Skeletal muscle satellite cell (primary cell): Measurements from ENCODE around the gene FGD3.
A peak's percentile ranks its signal among the peaks of the same experiment; 100 is the strongest.

ENCODE experiments used
- H3K27me3 ChIP-seq: 2 replicates; pipeline ENCODE4 v1.7.0; 2013; ENCODE audit warnings: low read length; ENCODE audit not compliant: control insufficient read depth, insufficient read depth
- H3K36me3 ChIP-seq: 2 replicates; pipeline ENCODE4 v1.7.0; 2013; ENCODE audit warnings: mild to moderate bottlenecking, control low read depth, low read length; ENCODE audit not compliant: insufficient read depth
- H3K4me1 ChIP-seq: 2 replicates; pipeline ENCODE4 v1.7.0; 2013; ENCODE audit warnings: low read length; ENCODE audit not compliant: control insufficient read depth, insufficient read depth
- H3K4me2 ChIP-seq: 2 replicates; pipeline ENCODE4 v1.7.0; 2013; ENCODE audit warnings: mild to moderate bottlenecking, low read length
- H3K4me3 ChIP-seq: 2 replicates; pipeline ENCODE4 v1.7.0; 2013; ENCODE audit warnings: low read length
- H3K9ac ChIP-seq: 2 replicates; pipeline ENCODE4 v1.7.0; 2013; ENCODE audit warnings: mild to moderate bottlenecking, low read depth, low read length, moderate library complexity
- H3K9me3 ChIP-seq: replicated peaks from 2 replicates; pipeline ENCODE4 v1.7.0; 2013; ENCODE audit warnings: mild to moderate bottlenecking, control low read depth, low read length

The FGD3 gene

DNA sequence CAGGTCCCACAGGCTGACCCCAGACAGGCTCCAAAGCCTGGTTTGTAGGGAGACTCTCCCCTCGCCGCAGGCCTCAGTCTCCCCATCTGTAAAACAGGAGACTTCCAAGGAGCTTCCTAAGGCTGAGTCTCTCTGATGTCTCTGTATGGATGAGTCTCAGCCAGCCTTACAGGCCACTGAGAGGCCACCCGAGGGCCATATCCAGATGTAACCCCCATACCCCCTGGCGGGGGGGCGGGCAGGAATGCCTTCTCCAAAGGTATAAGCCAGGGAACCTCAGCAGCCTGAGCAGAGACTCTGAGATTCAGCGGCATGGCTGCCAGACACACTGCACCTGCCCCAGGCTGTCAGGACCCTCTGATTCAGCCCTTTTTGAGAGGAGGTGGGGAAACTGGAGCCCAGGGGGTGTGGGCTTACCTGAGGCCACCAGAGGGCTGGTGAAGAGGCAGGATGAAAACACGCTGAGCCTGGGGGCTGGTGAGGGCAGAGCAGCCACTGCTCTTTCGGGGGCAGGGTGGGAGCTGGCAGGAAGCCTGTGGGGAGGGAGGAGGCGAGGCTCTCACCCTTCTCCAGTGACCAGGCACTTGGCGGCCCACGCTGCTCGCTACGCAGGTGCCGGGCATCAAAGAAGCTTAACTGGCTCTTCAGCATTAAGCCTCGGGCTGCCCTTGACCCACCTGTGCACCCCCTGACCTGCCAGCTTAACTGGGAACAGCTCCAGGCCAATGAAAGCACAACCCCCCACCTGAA is 105.6 kb downstream of the FGD3 start:
- no peak overlapping the region for H3K9ac ChIP-seq
- H3K4me1 ChIP-seq: no peaks in the 10 kb centered on the region

DNA sequence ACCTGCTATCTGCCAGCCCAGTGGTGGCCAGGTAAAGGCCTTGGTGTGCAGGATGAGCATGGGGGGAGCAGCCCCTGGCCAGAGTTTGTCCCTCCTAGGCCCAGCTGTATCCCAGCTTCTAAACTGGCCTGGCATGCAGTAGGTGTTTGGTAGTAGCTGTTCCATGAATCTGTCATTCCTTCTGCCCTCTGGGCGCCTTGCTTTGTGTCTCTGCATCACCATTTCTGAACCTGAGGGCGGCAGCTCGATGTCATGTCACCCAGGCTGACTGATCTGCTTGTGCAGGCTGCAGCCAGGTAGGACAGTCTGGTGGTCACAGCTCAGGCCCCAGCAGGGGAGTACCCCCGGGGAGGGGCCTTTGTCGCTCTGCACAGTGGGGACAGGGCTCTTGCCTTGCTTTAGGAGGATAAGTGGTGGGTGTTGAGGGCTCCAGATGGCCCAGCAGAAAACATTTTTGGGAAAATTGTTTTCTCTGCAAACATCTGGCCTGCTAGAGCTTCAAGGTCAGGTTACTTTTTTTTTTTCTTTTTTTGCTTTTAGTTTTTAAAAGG is 106.5 kb downstream of the FGD3 start:
- Histone ChIP-seq H3K9ac (no peak overlapping the region), H3K4me2 (no peak overlapping the region), H3K27me3 (peaks cover 17% of the 10 kb centered on the region), H3K4me3 (no peak overlapping the region), H3K4me1 (no peaks in the 10 kb centered on the region), H3K36me3 (no peaks in the 10 kb centered on the region), H3K9me3 (no peaks in the 10 kb centered on the region)

More for the DNA sequence above, 105.6 kb downstream of the FGD3 start:
- H3K36me3 ChIP-seq: no peaks in the 10 kb centered on the region
- peaks cover 17% of the 10 kb centered on the region for H3K27me3 ChIP-seq
- H3K9me3 ChIP-seq: no peaks in the 10 kb centered on the region
- no peak overlapping the region for H3K4me3 ChIP-seq
- no peak overlapping the region for H3K4me2 ChIP-seq

DNA sequence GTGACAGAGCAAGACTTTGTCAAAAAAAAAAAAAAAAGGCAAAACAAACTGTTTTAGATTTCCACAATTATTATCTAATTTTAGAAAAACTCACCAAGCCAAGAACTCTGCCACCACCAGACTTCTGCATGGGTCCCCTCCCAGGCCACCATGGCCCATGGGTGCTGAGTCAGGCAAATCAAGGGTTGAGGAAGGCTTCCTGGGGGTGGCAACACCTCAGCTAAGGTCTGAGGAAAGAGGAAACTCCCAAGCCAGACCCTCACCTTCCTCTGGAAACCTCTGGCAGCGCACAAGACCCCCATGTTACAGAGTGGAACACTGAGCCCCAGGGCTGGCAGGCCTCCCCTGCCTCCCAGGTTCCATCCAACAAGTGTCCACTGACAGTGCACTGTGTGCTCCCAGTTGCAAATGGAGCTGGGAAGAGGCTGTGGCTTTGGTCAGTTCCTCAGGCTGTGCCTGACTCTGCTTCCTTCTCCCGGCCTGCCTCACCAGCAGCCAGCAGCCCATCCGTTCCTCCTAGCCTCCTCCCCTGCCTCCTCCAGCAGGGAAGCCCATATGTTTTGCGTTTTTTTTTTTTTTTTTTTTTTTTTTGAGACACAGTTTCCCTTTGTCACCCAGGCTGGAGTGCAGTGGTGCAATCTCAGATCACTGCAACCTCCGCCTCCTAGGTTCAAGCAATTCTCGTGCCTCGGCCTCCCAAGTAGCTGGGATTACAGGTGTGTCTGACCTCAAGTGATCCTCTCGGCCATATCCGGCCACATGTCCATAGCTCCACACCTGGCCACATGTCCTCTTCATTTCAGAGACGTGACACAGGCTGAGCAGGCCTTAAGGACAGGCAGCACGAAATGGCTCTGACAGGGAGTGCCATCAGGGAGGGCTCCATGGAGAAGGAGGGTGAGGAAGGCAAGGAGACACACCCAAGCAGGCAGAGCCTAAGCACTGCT is 107.7 kb downstream of the FGD3 start:
- H3K9ac ChIP-seq: no peak overlapping the region
- H3K4me1 ChIP-seq: no peaks in the 10 kb centered on the region
- H3K27me3 ChIP-seq: peaks cover 13% of the 10 kb centered on the region
- H3K36me3 ChIP-seq: no peaks in the 10 kb centered on the region
- H3K4me3 ChIP-seq: no peak overlapping the region
- no peak overlapping the region for H3K4me2 ChIP-seq
- H3K9me3 ChIP-seq: no peaks in the 10 kb centered on the region

DNA sequence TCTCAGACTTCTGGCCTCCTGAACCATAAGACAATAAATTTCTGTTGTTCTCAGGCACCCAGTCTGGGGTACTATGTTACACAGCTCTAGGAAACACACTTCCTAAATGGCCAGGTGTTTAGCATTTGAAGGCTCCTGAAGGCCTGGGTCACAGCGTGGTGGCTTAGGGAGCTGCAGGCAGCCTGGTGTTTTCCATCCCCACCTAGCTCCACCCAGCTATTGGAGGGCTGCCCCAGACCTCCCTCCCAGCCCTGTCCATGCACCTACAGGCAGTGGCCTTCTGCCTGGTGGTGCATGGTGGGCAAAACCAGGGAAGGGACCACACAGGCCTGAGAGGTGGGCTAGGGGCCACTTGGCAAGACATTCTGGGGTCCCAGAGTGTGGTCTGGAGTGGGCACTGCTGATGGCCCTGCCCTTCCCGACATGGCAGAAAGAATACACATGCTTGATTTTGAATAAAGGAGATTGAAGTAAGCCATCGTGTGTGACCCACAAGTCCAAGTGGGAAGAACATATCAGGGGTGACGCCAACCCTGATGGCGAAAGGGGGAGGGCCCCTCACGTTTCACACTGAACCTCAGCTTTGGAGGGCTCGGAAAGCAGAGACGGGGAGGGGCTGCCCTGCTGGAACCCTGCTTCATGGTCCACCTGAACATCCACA is 109.8 kb downstream of the FGD3 start:
- Histone ChIP-seq H3K9me3 (no peaks in the 10 kb centered on the region), H3K4me2 (no peak overlapping the region), H3K36me3 (no peaks in the 10 kb centered on the region), H3K27me3 (peaks cover 12% of the 10 kb centered on the region), H3K4me3 (no peak overlapping the region), H3K9ac (no peak overlapping the region), H3K4me1 (peaks cover 8% of the 10 kb centered on the region)

DNA sequence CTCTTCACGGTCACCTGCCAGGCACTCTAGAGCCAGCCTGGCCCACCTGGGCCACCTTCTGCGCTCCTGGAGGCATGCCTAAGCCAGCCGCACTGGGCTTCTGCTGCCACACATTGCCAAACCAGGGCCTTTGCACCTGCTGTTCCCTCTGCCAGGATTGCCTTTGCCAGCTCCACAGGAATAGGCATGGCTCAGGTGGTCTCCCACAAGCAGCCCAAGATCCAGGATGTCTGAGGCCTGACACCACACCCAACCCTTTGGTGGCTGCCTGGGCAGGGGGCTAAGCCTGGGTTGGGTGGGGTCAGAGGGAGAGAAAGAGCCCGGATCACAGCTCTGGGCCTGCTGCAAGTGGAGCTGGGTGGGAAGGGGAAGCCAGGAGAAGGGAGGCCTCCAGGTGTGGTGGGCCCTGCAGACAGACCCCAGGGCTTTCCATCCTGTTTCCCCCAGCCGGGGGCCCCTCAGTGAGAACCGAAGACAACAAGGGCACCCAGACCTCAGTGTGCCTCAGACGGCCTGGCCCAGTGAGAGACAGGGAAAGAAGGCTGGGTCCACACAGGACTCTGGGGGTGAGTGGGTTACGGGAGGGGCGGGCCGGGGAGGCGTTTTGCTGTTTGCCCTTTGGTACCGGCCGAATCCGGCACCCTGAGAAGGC is 110.5 kb downstream of the FGD3 start:
- Histone ChIP-seq H3K4me2 (no peak overlapping the region), H3K27me3 (peaks cover 7% of the 10 kb centered on the region), H3K9ac (no peak overlapping the region), H3K4me3 (no peak overlapping the region), H3K4me1 (peaks cover 8% of the 10 kb centered on the region), H3K36me3 (no peaks in the 10 kb centered on the region), H3K9me3 (no peaks in the 10 kb centered on the region)

DNA sequence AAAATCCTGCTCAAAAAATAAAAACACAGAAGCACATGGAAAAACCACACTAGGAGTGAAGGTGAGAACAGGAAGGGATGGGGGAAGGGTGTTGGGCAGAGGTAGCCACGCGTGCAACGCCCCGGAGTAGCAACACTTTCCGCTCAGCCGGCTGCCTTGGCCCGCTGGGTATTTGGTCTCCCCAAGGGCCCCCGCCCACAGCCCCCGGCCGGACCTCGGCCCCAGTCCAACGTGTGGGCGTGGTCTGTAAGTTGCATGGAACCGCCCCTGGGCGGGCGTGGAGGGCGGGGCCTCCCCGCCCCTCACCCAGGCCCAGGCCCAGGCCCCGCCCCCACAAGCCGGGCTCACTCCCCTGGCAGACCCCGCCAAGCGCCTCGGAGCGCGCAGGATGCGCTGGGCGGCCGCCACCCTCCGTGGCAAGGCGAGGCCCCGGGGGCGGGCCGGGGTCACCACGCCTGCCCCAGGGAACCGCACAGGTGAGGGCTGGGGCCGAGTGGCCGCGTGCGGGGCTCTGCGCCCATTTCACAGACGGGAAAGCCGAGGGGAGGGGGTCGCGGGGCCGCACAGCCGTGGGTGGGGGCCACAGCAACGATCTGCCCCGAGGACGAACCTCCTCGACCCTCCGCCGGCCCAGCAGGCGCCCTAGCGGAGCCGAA is 111.2 kb downstream of the FGD3 start, which contains the start of gene SUSD3:
Gene SUSD3, plus strand, starts transcription at position 347 of the 656 bp plus-strand sequence. Its CDS starts 42 bp downstream, at position 389.
- H3K4me1 ChIP-seq: peaks cover 8% of the 10 kb centered on the region
- no peak within 1 kb of the TSS for H3K9ac ChIP-seq
- no peaks in the 10 kb centered on the region for H3K36me3 ChIP-seq
- H3K27me3 ChIP-seq: peaks cover 7% of the 10 kb centered on the region
- peak within 1 kb of the TSS; percentile 64 for H3K4me2 ChIP-seq
- no peak within 1 kb of the TSS for H3K4me3 ChIP-seq
- no peaks in the 10 kb centered on the region for H3K9me3 ChIP-seq

DNA sequence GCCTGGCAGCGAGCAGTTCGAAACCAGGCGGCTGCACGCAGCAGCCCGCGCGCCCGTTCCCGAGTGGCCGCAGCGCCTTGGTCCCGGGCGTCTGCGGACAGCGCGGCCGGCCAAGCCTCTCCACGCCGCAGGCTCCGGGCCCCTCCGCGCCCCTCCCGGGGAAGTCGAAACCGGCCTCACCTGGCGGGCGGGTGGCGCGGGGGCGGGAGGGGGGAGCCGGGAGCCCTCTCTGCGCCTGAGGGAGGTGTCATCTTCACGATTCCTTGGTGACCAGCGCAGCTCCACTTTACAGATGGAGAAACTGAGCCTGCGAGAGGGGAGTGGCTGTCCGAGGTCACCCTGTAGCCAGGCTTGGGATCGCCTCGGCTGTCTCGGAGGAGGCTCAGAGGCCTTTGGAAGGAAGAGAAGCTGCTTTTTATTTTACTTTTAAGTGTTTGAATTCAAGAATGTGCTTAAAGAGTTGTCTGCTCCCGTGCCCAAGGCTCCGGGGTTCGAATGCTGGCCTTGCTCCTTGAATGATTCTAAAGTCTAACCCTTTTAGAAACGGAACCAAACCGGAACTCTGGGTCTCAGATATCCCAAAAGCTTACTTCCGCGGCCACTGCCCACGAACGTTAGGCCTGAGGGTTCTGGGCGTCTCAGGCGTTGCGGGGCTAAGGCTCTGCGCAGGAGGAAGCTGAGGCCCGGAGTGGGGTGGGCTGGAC is 111.8 kb downstream of the FGD3 start:
- no peaks in the 10 kb centered on the region for H3K9me3 ChIP-seq
- H3K9ac ChIP-seq: no peak overlapping the region
- H3K27me3 ChIP-seq: peaks cover 3% of the 10 kb centered on the region
- peak overlapping the region; percentile 64 for H3K4me2 ChIP-seq
- H3K4me1 ChIP-seq: peaks cover 8% of the 10 kb centered on the region
- no peaks in the 10 kb centered on the region for H3K36me3 ChIP-seq
- no peak overlapping the region for H3K4me3 ChIP-seq

DNA sequence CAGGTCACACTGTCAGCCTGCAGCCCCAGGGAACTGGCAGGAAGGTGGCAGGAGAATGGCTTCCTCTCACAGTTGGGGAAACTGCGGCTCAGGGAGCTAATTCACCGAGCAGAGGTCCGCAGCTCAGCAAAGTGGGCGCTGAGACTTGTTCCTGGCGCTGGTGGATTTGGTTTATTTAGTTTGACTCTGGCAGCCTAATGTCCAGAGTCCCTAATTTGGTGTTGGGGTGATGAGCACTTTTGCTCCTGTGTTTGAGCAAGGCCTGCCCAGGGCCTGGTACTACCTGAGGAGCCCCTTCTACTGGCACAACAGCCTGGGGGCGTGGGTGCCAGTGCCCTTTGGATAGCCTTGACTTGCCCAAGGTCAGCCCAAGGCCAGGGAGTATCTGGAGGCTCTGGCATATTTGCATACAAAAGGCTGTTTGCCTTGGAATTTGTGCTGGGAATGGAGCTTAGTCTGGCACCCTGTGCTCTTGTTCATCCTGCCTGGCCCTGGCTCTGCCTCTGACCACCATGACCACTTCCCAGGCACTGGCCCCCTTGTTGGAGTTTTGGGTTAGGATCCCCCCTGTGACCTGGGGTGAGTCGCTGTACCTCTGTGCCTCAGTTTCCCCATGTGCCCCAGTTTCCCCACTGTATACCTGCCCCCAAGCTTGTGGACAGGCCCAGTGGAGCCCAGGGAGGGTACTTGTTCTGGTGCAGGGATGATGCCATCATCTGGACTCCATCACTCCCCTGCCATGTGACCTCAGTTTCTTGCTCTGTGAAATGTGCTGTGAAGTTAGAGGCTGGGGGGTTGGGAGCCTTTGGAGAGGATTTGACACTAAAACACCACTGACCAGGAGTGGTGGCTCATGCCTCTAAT is 112.6 kb downstream of the FGD3 start:
- H3K9me3 ChIP-seq: no peaks in the 10 kb centered on the region
- peaks cover 3% of the 10 kb centered on the region for H3K27me3 ChIP-seq
- no peaks in the 10 kb centered on the region for H3K36me3 ChIP-seq
- peaks cover 8% of the 10 kb centered on the region for H3K4me1 ChIP-seq
- no peak overlapping the region for H3K9ac ChIP-seq
- no peak overlapping the region for H3K4me2 ChIP-seq
- H3K4me3 ChIP-seq: no peak overlapping the region

DNA sequence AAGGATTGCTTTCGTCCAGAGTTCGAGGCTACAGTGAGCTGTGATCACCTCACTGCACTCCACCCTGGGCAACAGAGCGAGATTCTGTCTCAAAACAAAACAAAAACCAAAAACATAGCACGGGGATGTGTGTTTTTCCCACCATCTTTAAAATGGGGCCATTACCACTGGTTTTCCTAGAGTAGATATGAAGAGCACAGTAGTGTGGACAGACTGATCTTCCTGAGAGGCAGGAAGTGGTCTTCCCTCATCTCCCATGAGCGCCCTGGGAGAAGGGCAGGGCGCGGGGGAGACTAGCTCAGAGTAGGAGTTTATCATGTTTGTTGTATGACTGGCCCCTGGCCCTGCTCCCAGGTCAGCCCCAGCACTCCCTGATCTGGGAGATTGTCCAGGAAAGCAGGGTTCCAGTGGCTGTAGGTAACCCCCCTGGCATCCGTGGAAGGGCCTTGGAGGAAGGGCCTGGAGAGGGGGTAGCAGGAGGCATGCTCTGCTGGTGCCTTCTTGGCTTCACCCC is 113.5 kb downstream of the FGD3 start:
- Histone ChIP-seq H3K4me2 (peak overlapping the region; percentile 19), H3K4me3 (no peak overlapping the region), H3K36me3 (no peaks in the 10 kb centered on the region), H3K9me3 (no peaks in the 10 kb centered on the region), H3K4me1 (peaks cover 8% of the 10 kb centered on the region), H3K9ac (no peak overlapping the region), H3K27me3 (peaks cover 5% of the 10 kb centered on the region)
